ENCODE results near the gene FOXN4.

The FOXN4 gene

DNA sequence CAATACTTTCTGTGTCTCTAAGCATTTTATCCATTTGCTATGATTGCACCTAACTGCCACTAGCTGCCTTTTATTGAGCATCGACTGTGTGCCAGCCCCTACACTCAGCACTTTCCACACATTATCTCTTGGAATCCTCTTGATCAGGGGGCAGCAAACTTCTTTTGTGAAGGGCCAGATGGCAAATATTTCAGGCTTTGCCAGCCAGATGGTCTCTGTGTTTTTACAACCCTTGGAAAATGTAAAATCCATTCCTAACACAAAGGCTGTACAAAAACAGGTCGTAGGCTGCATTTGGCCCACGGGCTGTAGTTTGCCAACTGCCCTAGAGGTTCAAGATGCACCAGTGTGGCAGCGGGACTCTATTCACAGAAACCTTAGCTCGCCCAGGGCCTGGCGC, 19.5 kb downstream of the FOXN4 start:
- TF ChIP-seq GABPA (IDR thresholded peaks at IDR 0.05; ENCODE audit: low read depth) = no peak
- TF ChIP-seq, protein P1, sequence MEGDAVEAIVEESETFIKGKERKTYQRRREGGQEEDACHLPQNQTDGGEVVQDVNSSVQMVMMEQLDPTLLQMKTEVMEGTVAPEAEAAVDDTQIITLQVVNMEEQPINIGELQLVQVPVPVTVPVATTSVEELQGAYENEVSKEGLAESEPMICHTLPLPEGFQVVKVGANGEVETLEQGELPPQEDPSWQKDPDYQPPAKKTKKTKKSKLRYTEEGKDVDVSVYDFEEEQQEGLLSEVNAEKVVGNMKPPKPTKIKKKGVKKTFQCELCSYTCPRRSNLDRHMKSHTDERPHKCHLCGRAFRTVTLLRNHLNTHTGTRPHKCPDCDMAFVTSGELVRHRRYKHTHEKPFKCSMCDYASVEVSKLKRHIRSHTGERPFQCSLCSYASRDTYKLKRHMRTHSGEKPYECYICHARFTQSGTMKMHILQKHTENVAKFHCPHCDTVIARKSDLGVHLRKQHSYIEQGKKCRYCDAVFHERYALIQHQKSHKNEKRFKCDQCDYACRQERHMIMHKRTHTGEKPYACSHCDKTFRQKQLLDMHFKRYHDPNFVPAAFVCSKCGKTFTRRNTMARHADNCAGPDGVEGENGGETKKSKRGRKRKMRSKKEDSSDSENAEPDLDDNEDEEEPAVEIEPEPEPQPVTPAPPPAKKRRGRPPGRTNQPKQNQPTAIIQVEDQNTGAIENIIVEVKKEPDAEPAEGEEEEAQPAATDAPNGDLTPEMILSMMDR (IDR thresholded peaks at IDR 0.05; ENCODE audit: insufficient read depth, low read length) = no peak
- TF ChIP-seq POLR2AphosphoS5 (IDR thresholded peaks at IDR 0.05; ENCODE audit: low read depth) = no peak
- no peak for TF ChIP-seq SPI1 (IDR thresholded peaks at IDR 0.05; ENCODE audit: borderline replicate concordance, low read depth)
- TF ChIP-seq, protein P2, sequence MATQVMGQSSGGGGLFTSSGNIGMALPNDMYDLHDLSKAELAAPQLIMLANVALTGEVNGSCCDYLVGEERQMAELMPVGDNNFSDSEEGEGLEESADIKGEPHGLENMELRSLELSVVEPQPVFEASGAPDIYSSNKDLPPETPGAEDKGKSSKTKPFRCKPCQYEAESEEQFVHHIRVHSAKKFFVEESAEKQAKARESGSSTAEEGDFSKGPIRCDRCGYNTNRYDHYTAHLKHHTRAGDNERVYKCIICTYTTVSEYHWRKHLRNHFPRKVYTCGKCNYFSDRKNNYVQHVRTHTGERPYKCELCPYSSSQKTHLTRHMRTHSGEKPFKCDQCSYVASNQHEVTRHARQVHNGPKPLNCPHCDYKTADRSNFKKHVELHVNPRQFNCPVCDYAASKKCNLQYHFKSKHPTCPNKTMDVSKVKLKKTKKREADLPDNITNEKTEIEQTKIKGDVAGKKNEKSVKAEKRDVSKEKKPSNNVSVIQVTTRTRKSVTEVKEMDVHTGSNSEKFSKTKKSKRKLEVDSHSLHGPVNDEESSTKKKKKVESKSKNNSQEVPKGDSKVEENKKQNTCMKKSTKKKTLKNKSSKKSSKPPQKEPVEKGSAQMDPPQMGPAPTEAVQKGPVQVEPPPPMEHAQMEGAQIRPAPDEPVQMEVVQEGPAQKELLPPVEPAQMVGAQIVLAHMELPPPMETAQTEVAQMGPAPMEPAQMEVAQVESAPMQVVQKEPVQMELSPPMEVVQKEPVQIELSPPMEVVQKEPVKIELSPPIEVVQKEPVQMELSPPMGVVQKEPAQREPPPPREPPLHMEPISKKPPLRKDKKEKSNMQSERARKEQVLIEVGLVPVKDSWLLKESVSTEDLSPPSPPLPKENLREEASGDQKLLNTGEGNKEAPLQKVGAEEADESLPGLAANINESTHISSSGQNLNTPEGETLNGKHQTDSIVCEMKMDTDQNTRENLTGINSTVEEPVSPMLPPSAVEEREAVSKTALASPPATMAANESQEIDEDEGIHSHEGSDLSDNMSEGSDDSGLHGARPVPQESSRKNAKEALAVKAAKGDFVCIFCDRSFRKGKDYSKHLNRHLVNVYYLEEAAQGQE (IDR thresholded peaks at IDR 0.05; ENCODE audit: insufficient replicate concordance, low read depth) = no peak
- no peak for DNase-seq (ENCODE audit: low read depth in 1 of 2, low spot score in 1 of 2)
- Histone ChIP-seq H3K27me3 (ENCODE audit: insufficient read depth, poor library complexity, severe bottlenecking) (peaks cover 16% of the 10 kb centered on the region), H3K4me3 (replicated peaks; ENCODE audit: insufficient read depth, low read length) (no peak overlapping the region), H3K27ac (replicated peaks) (no peak overlapping the region)

DNA sequence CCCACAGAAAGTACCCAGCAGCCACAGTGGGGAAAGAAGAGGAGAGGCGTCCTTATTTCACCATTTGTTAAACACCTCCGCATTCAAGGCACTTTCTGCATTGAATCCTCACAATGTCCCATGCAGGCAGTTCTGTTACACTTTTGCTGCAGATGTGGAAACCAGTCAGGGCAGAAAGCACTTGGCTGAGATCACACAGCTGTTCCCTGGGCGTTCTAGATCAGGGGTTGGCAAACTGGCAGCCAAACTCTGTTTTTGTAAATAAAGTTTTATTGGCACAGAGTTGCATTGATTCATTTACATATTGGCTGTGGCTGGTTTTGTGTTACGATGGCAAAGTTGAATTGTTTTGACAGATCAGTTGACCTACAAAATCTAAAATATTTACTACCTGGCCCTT, 20.1 kb downstream of the FOXN4 start:
- H3K27me3 ChIP-seq (ENCODE audit: insufficient read depth, poor library complexity, severe bottlenecking) = peaks cover 16% of the 10 kb centered on the region
- no peak for DNase-seq (ENCODE audit: low read depth in 1 of 2, low spot score in 1 of 2)
- H3K4me3 ChIP-seq (replicated peaks; ENCODE audit: insufficient read depth, low read length) = no peak overlapping the region
- H3K27ac ChIP-seq (replicated peaks) = no peak overlapping the region
- TF ChIP-seq SPI1 (IDR thresholded peaks at IDR 0.05; ENCODE audit: borderline replicate concordance, low read depth) = no peak
- no peak for TF ChIP-seq POLR2AphosphoS5 (IDR thresholded peaks at IDR 0.05; ENCODE audit: low read depth)
- TF ChIP-seq, protein P1 (IDR thresholded peaks at IDR 0.05; ENCODE audit: insufficient read depth, low read length) = no peak

DNA sequence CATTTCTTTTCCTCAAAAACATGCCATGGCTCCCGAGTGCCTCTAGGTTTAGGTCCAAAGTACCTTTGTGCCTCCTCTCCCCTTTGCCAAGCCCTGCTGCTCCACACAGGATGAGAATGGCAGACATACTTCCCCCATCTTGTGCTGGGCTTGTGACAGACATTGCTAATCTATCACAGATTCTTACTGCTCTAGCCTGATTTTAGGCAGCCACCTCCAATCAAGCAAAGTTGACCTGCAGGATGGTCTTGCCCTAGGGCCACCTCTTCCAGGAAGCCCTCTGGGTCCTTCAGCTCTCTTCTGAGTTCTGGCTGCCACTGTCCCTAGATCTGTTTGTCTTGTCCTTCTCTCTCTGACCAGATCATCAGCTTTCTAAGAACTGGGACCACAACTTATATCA, 20.5 kb downstream of the FOXN4 start:
- TF ChIP-seq SPI1 (IDR thresholded peaks at IDR 0.05; ENCODE audit: borderline replicate concordance, low read depth) (no peak), GABPA (IDR thresholded peaks at IDR 0.05; ENCODE audit: low read depth) (no peak), POLR2AphosphoS5 (IDR thresholded peaks at IDR 0.05; ENCODE audit: low read depth) (no peak)
- TF ChIP-seq, protein P2 (IDR thresholded peaks at IDR 0.05; ENCODE audit: insufficient replicate concordance, low read depth) = no peak
- TF ChIP-seq, protein P1 (IDR thresholded peaks at IDR 0.05; ENCODE audit: insufficient read depth, low read length) = no peak
- peaks cover 16% of the 10 kb centered on the region for H3K27me3 ChIP-seq (ENCODE audit: insufficient read depth, poor library complexity, severe bottlenecking)
- H3K4me3 ChIP-seq (replicated peaks; ENCODE audit: insufficient read depth, low read length) = no peak overlapping the region
- H3K27ac ChIP-seq (replicated peaks) = no peak overlapping the region
- DNase-seq (ENCODE audit: low read depth in 1 of 2, low spot score in 1 of 2) = no peak

DNA sequence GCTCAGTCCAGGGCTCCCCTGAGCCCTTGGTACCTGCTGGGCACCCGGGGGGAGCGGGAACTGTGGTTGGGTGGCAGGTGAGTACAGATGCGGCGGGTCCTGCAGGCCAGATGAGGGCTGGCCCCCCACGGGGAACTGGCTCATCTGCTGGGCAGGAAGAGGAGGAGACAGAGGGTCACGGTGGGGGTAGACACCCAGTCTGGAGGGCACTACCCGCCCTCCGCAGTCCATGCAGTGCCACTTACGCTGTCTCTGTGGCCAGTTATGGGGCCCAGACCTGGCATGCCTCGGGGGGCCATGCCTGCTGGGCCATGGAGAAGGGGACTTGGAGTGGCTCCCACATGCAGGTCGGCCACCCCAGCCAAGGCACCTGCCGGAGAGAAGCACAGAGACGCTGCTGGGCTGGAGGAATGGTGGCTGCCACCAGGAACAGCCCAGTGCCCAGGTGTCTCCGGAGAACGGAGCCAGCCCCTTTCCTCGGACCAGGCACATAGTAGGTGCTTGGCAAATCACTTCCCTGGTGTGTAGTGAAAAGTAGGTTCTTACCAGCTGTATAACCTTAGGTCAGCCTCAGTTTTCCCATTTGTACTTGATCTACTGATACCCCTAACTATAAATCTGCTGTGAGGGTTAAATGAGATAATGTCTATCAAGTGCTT, 21.1 kb downstream of the FOXN4 start:
- Histone ChIP-seq H3K27ac (replicated peaks) (no peak overlapping the region), H3K4me3 (replicated peaks; ENCODE audit: insufficient read depth, low read length) (no peak overlapping the region), H3K27me3 (ENCODE audit: insufficient read depth, poor library complexity, severe bottlenecking) (peaks cover 16% of the 10 kb centered on the region)
- no peak for DNase-seq (ENCODE audit: low read depth in 1 of 2, low spot score in 1 of 2)
- TF ChIP-seq POLR2AphosphoS5 (IDR thresholded peaks at IDR 0.05; ENCODE audit: low read depth) (no peak), GABPA (IDR thresholded peaks at IDR 0.05; ENCODE audit: low read depth) (no peak), SPI1 (IDR thresholded peaks at IDR 0.05; ENCODE audit: borderline replicate concordance, low read depth) (no peak)
- TF ChIP-seq, protein P1 (IDR thresholded peaks at IDR 0.05; ENCODE audit: insufficient read depth, low read length) = no peak
- TF ChIP-seq, protein P2 (IDR thresholded peaks at IDR 0.05; ENCODE audit: insufficient replicate concordance, low read depth) = no peak

Measured in HL-60 (cell line).